Panc1 (cell line): Measurements from ENCODE around the gene APOL2. TPM values are rescaled to one million over a fixed set of nuclear protein-coding genes. Genes with fewer than 3 reads are reported as not detected.

Source experiments
- ATAC-seq: fragments of 200-7000 bp; cut with Tn5 transposase; 2 replicates; pipeline ENCODE4 v1.9.1; 2020; ENCODE audit warnings: mild to moderate bottlenecking, moderate library complexity
- BruUV-seq: library from RNA; stranded (reverse); fragments of 400-500 nt; replicated peaks from 2 replicates; lab custom pipeline; 2021; lab: Mats Ljungman, UMichigan
- CTCF ChIA-PET: fragments of 300-600 bp; sonication (Branson Sonifier 250); formaldehyde crosslinking; loops from one replicate; lab custom pipeline; 2022; ENCODE audit warnings: antibody characterized with exemption; lab: Charles Lee
- POLR2A ChIA-PET: fragments of 300-600 bp; sonication (Branson Sonifier 250); formaldehyde crosslinking; loops from one replicate; lab custom pipeline; 2022; ENCODE audit warnings: antibody characterized with exemption; lab: Charles Lee
- DNase-seq: peaks from one replicate; pipeline ENCODE4 v3.0.0-alpha.2; 2010; ENCODE audit warnings: low read depth, low spot score
- H3K27ac ChIP-seq: 2 replicates; pipeline ENCODE4 v1.5.1; 2011; ENCODE audit warnings: mild to moderate bottlenecking, low read length, inconsistent platforms
- H3K27me3 ChIP-seq: fragments of 200-500 bp; sonication (Bioruptor generic); 2 replicates; pipeline ENCODE4 v1.6.0; 2014; ENCODE audit warnings: low read length, inconsistent platforms; ENCODE audit not compliant: control insufficient read depth, insufficient read depth
- H3K36me3 ChIP-seq: fragments of 200-500 bp; sonication (Bioruptor generic); 2 replicates; pipeline ENCODE4 v1.5.1; 2014; ENCODE audit warnings: inconsistent platforms, mild to moderate bottlenecking, low read length, moderate library complexity; ENCODE audit not compliant: control insufficient read depth, insufficient read depth
- H3K4me1 ChIP-seq: 2 replicates; pipeline ENCODE4 v1.5.1; 2011; ENCODE audit warnings: inconsistent platforms, mild to moderate bottlenecking, low read length, moderate library complexity; ENCODE audit not compliant: control insufficient read depth, insufficient read depth
- H3K4me3 ChIP-seq, 2 experiments: 2 replicates each; pipeline ENCODE4 v1.5.1; 2011 to 2012; ENCODE audit warnings: low read depth in 2 of 2, low read length in 2 of 2, mild to moderate bottlenecking in 2 of 2, inconsistent platforms in 1 of 2, moderate library complexity in 1 of 2
- H3K9me3 ChIP-seq: fragments of 200-500 bp; sonication (Bioruptor generic); 2 replicates; pipeline ENCODE4 v1.5.1; 2014; ENCODE audit warnings: low read depth, mild to moderate bottlenecking, inconsistent platforms, low read length, moderate library complexity; ENCODE audit not compliant: control insufficient read depth, insufficient read depth
- CTCF ChIP-seq: fragments of 450-650 bp; IDR thresholded peaks from 2 replicates; pipeline ENCODE4 v1.5.1; 2017; ENCODE audit warnings: mild to moderate bottlenecking
- POLR2AphosphoS5 ChIP-seq: IDR thresholded peaks from 2 replicates; pipeline ENCODE4 v1.6.1; 2012; ENCODE audit warnings: mild to moderate bottlenecking, low read depth, low read length, moderate library complexity
- SIN3A ChIP-seq: IDR thresholded peaks from 2 replicates; pipeline ENCODE4 v1.6.1; 2012; ENCODE audit warnings: low read depth, mild to moderate bottlenecking, low read length, moderate library complexity, borderline replicate concordance; ENCODE audit not compliant: insufficient read depth
- TCF7L2 ChIP-seq: IDR thresholded peaks from 2 replicates; pipeline ENCODE4 v1.6.1; 2011; ENCODE audit warnings: mild to moderate bottlenecking, low read depth, low read length, inconsistent platforms
- in situ Hi-C: cut with HindIII; loops from 2 replicates; pipeline ENCODE4 v1.10.0; 2016; ENCODE audit warnings: low sequenced_read_pairs, low pct_unique_long_range_greater_than_20kb
- intact Hi-C: fragments of 100-400 bp; cut with micrococcal nuclease; formaldehyde crosslinking; loops from one replicate; pipeline ENCODE4 v1.10.0; 2022; ENCODE audit not compliant: unreplicated experiment
- total RNA-seq: library from RNA; stranded (reverse); gene quantifications from one replicate; pipeline ENCODE4 v1.2.1, GENCODE V29; 2021; ENCODE audit not compliant: unreplicated experiment

Gene APOL2
- total RNA-seq, 1 experiment from 2014 or later = 34.4 TPM

- H3K4me3 ChIP-seq = no peak overlapping the region
- peaks cover 17% of the 10 kb centered on the region for H3K36me3 ChIP-seq
- no peak for DNase-seq
- intact Hi-C loops (no loop called here), in situ Hi-C loops (no loop called here)
- TF ChIP-seq TCF7L2 = no peak
- no peak for TF ChIP-seq CTCF
- TF ChIP-seq SIN3A = no peak
- no peak for TF ChIP-seq POLR2AphosphoS5
- no peaks in the 10 kb centered on the region; the same call in 1 of the 2 replicates for H3K4me1 ChIP-seq
- H3K9me3 ChIP-seq = no peaks in the 10 kb centered on the region
- ATAC-seq = no peak
- ChIA-PET POLR2A (no interaction called here), CTCF (no interaction called here)
- BruUV-seq = no TSS peak
- no peaks in the 10 kb centered on the region for H3K27me3 ChIP-seq
- no peak overlapping the region for H3K27ac ChIP-seq
Observed at GRCh38 chr22:36287881-36288515, 48.7 kb upstream of the APOL2 start.

DNA sequence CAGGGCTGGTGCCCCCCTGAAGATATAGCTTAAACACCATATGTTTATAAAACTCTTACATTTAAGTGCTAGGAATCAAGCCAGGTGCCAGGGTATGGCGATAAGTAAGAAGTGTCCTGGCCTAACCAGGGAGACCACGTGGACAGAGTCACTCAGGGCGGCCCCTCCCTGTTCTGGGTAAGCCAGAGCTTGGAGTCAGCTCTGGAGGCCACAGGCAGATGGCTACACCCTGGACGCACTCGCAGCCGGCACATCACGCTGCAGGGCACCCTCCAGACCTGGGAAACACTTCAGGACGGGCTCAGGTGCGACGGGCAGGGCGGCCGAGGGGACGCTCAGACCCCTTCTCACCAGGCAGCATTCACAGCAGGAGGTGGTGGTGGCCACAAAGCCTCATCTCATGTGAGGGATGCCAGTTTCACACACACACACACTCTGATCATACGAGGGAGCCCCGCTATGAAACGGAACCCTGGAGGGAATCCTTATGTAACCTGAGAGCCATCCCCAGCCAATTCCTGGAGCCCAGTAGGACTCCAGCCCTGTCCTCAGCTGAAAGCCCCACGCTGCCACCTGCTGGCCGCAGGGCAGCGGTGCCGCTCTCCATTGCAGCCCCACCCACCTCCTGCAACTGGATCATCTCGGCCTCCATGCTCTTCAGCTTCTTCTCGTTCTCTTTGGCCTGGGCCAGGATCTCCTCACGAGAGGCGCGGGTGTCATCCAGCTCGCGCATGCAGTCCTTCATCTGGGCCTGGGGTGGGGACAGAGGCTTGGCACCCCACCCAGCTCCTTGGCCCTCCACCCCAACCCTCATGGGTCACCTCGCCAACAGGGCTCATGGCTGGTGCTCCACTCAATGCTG lies 47.0 kb upstream of the APOL2 start:
- Histone ChIP-seq H3K9me3 (no peaks in the 10 kb centered on the region), H3K4me3 (no peak overlapping the region), H3K27me3 (no peaks in the 10 kb centered on the region), H3K27ac (no peak overlapping the region), H3K4me1 (no peaks in the 10 kb centered on the region; the same call in 1 of the 2 replicates), H3K36me3 (peaks cover 14% of the 10 kb centered on the region)
- DNase-seq (no peak), ATAC-seq (peak; percentile 78)
- intact Hi-C loops (no loop called here), in situ Hi-C loops (no loop called here)
- ChIA-PET POLR2A (no interaction called here), CTCF (interaction anchor here (0.5 to 1.1 kb wide), 3 partner anchors 9 to 1486 kb away, joined by 3 read pairs; partner anchors contain the start of gene APOL2)
- BruUV-seq = no TSS peak
- TF ChIP-seq CTCF (peak; percentile 87), POLR2AphosphoS5 (no peak)

DNA sequence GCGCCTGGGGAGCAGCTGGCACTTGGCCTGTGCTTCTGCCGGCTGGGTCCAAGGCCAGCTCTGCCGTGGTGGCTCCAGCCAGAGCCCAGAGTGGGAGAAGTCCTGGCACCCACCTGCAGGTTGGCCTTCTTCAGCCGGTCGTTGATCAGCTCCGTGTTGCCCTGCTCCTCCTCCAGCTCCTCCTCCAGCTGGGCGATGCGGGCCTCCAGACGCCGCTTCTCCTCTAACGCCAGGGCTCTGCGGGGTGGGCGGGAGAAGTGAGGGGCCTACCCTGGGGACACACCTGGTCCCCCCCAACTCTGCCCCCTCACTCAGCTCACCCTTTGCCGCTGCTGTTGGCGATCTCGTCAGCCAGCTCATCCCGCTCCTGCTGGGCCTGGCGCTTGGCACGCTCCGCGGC lies 46.2 kb upstream of the APOL2 start:
- ChIA-PET POLR2A (no interaction called here), CTCF (interaction anchor here (0.5 to 1.1 kb wide), 2 partner anchors 10 to 46 kb away, joined by 3 read pairs; partner anchors contain the start of gene APOL2)
- TF ChIP-seq TCF7L2 = no peak
- no peak for TF ChIP-seq CTCF
- no TSS peak for BruUV-seq
- no peak overlapping the region for H3K4me3 ChIP-seq
- H3K27me3 ChIP-seq = no peaks in the 10 kb centered on the region
- DNase-seq = no peak
- no peaks in the 10 kb centered on the region for H3K9me3 ChIP-seq
- H3K27ac ChIP-seq = no peak overlapping the region
- ATAC-seq = no peak
- no peaks in the 10 kb centered on the region; the same call in 1 of the 2 replicates for H3K4me1 ChIP-seq
- intact Hi-C loops = no loop called here
- in situ Hi-C loops = no loop called here
- H3K36me3 ChIP-seq = peaks cover 14% of the 10 kb centered on the region
